Measurements from ENCODE around the gene LRRC25. TPM values are rescaled to one million over a fixed set of nuclear protein-coding genes. Genes with fewer than 3 reads are reported as not detected.

Gene LRRC25
- total and polyA plus RNA-seq, 7 donors = 0.65 to 5.2 (median 2.3) TPM

- intact Hi-C loops (cut with DNase I) = no loop called here
- Histone ChIP-seq H3K27ac (peak overlapping the region; percentile 85), H3K27me3 (ENCODE audit: insufficient read depth in 3 of 3, low read length in 2 of 3) (no peaks in the 10 kb centered on the region), H3K4me3 (peak overlapping the region; percentile 18), H3K36me3 (ENCODE audit: insufficient read depth in 1 of 2, low read depth in 1 of 2) (no peaks in the 10 kb centered on the region), H3K4me1 (peaks cover 17% of the 10 kb centered on the region), H3K9me3 (no peaks in the 10 kb centered on the region)
- no peak for TF ChIP-seq CTCF (IDR thresholded peaks at IDR 0.05)
- ATAC-seq = peak; percentile 94 to 97 (median 96)
- 18 to 29% (median 21%) methylated on average over 17 of the region's 17 CpGs for WGBS, 3 donors
- peak; percentile 94 to 97 for DNase-seq
These were observed 23.4 kb downstream of the LRRC25 start for GRCh38 chr19:18373892-18374629.

- intact Hi-C loops (cut with DNase I) = no loop called here
- DNase-seq (no peak), ATAC-seq (no peak)
- Histone ChIP-seq H3K9me3 (no peaks in the 10 kb centered on the region), H3K4me3 (no peak overlapping the region), H3K36me3 (ENCODE audit: insufficient read depth in 1 of 2, low read depth in 1 of 2) (no peaks in the 10 kb centered on the region), H3K4me1 (peaks cover 17% of the 10 kb centered on the region), H3K27me3 (ENCODE audit: insufficient read depth in 3 of 3, low read length in 2 of 3) (no peaks in the 10 kb centered on the region), H3K27ac (peak overlapping the region; percentile 85)
- WGBS, 3 donors = 61 to 67% (median 66%) methylated on average over 4 of the region's 4 CpGs
- TF ChIP-seq CTCF (IDR thresholded peaks at IDR 0.05) = no peak
These were observed 24.0 kb downstream of the LRRC25 start for GRCh38 chr19:18373407-18373891.

DNA sequence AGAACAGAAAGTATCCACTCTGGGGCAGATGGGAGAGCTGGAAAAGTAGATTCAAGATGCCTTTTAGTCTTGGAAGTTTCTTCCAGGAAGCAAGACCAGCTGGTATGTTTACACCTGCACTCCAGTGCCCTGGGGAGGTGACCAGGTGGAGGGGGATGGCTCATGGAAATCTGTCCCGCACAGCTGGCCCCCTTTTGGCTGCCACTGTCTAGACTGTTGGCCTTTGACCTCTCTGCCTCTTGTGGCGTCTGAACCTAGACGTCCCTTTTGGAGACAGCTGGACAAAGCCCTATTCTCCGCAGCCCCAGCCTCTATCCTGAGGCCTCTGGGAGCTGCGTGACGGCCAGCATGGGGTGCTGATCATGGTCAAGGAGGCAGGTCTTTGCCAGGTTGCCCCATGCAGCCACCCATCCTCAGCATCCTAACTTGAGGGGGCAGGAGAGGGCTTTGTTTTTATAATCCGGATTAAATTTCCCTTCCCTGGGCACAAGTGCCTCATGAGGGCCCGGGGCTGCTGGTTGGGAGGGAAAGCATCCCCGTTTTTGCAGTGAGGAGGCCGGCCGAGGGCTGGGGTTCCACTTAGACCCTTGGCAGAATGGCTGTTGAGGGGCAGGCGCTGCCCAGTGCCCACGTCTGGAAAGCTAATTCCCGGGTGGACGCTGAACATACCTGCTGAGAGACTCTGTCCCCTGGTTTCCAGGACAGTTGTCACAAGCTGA is 28.8 kb downstream of the LRRC25 start:
- peak overlapping the region; percentile 4 for H3K27ac ChIP-seq
- WGBS, 3 donors = 73 to 81% (median 77%) methylated on average over 15 of the region's 15 CpGs

DNA sequence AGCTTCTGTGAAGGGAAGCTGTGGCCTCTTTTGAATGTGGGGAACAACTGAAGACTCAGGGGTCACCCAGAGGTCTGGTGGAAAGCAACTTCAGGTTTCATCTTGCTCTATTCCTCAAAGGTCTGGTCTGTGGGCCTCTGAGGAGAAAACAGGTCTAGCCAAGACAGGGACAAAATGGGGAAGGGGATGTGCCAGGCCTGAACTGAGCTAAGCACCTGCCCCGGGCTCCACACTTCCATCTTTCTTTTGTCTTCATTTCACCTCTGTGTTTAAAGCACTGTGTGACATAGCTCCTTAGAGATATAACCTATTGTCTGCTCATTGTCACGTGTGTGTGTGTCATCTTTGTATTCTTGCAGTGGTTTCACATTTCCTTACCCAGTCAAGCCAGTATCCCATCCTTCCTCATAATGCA is 31.4 kb downstream of the LRRC25 start:
- intact Hi-C loops (cut with DNase I) = no loop called here
- Histone ChIP-seq H3K27me3 (ENCODE audit: insufficient read depth in 3 of 3, low read length in 2 of 3) (no peaks in the 10 kb centered on the region), H3K4me1 (peaks cover 8% of the 10 kb centered on the region), H3K27ac (peak overlapping the region; percentile 67), H3K4me3 (no peak overlapping the region), H3K9me3 (no peaks in the 10 kb centered on the region), H3K36me3 (ENCODE audit: insufficient read depth in 1 of 2, low read depth in 1 of 2) (peaks cover 0 to 27% of the 10 kb centered on the region in 2 donors)
- peak in 1 of 4 donors; percentile 31 for ATAC-seq
- DNase-seq = no peak
- no peak for TF ChIP-seq CTCF (IDR thresholded peaks at IDR 0.05)
- WGBS, 3 donors = 79 to 93% (median 87%) methylated on average over 2 of the region's 2 CpGs

More for the DNA sequence above, 28.8 kb downstream of the LRRC25 start:
- ATAC-seq = no peak
- H3K4me1 ChIP-seq = peaks cover 10% of the 10 kb centered on the region
- intact Hi-C loops (cut with DNase I) = no loop called here
- no peaks in the 10 kb centered on the region for H3K27me3 ChIP-seq (ENCODE audit: insufficient read depth in 3 of 3, low read length in 2 of 3)
- no peak for DNase-seq
- H3K4me3 ChIP-seq = no peak overlapping the region
- peaks cover 0 to 2% of the 10 kb centered on the region in 2 donors for H3K36me3 ChIP-seq (ENCODE audit: insufficient read depth in 1 of 2, low read depth in 1 of 2)
- TF ChIP-seq CTCF (IDR thresholded peaks at IDR 0.05) = no peak
- H3K9me3 ChIP-seq = no peaks in the 10 kb centered on the region

Measured in psoas muscle (tissue), 8 donors.